GM19455 (cell line): ENCODE results near the gene BAIAP3.

Experiments used
- ATAC-seq: cut with Tn5 transposase; IDR thresholded peaks from one replicate; pipeline ENCODE4 v1.9.1; 2021; ENCODE audit not compliant: unreplicated experiment

The BAIAP3 gene

GRCh38 chr16:1298406-1298805, 35.0 kb upstream of the BAIAP3 start:
- no peak for ATAC-seq

- no peak for ATAC-seq
Observed at GRCh38 chr16:1299012-1299867, 34.2 kb upstream of the BAIAP3 start.

GRCh38 chr16:1299868-1300203, 33.6 kb upstream of the BAIAP3 start:
- no peak for ATAC-seq

DNA sequence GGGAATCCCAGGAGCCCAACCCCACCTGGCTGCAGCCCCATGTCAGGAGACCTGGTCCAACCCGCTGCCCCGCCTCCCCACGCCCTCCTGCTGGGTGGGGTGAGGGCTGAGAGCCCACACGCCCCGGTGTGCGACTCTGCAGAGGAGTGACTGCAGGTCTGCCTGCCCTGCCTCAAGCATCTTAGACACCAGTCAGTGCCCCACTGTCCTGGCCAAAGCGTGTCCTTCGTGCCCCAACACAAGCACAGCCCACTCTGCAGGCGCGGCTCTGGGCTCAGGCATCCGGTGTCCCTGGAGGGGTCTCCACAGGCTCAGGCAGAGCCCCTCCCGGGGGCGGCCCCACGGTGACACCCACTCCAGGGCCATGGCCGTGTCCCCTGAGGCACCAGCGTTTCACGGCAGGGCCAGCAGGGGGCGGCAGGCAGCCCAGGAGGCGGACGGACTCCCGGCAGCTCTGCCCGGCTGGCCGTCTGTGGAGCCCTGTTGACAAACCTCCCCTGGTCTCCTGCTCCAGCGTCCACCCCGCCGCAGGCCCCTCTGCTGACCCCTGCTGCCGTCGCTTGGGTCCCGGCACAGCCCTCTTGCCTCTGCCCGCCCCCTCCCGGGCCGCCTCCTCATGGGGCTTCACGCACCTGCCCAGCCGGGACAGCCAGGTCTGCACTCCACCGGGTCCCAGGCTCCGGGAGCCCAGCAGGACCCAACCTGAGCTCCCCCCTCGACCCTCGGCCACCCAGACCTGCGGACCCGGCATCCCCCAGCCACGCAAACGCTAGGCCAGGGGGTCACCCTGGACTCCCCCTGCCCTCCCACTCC, 32.6 kb upstream of the BAIAP3 start:
- no peak for ATAC-seq

DNA sequence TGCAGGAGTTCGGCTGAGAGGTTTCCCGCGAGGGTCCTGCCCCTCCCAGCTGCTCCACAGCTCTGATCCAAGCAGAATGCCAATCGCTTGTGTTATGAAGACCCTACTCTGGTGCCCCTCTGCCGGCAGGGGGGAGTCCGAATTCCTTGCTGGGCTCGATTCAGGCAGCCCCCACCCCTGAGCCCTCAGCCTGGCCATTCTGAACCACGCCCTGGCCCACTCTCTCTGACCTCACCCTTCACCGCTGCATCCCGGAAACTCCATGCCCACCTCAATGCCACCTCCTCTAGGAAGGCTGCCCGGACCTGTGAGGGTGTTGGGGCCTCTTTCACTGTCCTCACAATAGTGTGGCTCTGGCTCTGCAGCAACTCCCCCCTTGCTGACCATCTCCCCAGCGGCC, 31.9 kb upstream of the BAIAP3 start:
- ATAC-seq = no peak

GRCh38 chr16:1305823-1306222, 27.6 kb upstream of the BAIAP3 start:
- ATAC-seq = no peak

DNA sequence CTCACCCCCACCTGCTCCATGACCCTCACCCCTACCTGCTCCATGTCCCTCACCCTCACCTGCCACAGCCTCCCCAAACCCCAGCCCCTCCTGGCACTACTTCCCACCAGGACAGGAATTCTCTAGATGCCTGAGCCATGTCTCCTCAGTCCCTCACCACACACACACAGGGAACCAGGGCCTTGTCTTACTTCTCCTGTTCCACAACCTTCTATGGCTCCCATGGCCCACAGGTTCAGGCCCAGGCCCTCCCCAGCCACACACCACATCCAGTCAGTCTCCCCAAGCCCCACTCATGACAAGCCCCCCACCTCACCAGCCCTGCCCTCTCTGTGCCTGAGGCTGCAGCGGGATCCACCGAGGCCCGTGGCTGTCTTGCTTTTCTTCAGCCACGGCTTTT, 27.1 kb upstream of the BAIAP3 start:
- no peak for ATAC-seq

- ATAC-seq = peak; percentile 7
Observed at GRCh38 chr16:1308036-1308976, 25.1 kb upstream of the BAIAP3 start.

GRCh38 chr16:1308977-1309885, 24.2 kb upstream of the BAIAP3 start, which contains the start of gene UBE2I:
TSS of gene UBE2I (plus strand) at chr16:1309636. CDS start at chr16:1314031, 4,395 bp downstream.
- ATAC-seq = peak; percentile 63

- ATAC-seq = peak; percentile 11
Observed at GRCh38 chr16:1309888-1310831, 23.3 kb upstream of the BAIAP3 start.

DNA sequence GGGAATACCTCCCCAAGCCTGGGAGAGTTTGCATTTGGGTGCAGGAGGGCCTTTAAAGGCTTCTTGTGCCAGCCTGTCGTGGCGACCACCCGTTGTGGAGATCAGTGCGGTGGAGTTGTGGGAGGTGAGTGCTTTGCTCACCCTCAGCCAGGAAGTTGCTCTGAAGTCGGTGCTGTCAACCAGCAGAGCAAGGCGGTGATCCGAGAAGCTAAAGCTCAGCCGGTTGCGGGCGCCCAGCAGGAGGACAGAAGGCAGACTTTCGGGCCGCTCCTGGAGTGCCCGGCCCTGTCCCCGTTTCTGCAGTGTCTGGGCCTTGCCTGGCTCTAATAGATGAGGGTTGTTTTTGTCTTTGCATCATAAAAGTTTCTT, 22.6 kb upstream of the BAIAP3 start:
- ATAC-seq = no peak

GRCh38 chr16:1311212-1311737, 22.2 kb upstream of the BAIAP3 start:
- ATAC-seq = no peak

- no peak for ATAC-seq
Observed at GRCh38 chr16:1311738-1312466, 21.5 kb upstream of the BAIAP3 start.

GRCh38 chr16:1312467-1312816, 21.0 kb upstream of the BAIAP3 start:
- ATAC-seq = no peak

DNA sequence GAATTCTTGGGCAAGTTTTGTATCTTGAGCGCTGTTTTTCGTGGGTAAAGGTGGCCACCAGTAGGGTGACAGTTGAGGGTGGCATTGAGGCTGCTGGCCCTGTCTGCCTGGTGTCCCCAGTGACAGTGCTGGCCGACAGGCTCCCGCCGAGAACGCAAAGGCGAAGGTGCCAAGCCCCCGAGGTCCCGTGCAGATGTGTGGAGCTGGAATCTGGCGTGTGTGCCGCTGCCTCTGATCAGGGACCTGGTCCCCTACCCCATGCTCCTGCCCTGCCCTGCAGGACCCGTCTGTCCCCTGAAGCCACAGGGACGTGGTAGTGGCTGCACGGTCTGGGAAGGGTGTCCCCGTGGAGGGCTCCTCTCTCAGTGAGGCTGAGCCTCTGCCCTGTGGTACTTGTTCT, 20.5 kb upstream of the BAIAP3 start:
- no peak for ATAC-seq

DNA sequence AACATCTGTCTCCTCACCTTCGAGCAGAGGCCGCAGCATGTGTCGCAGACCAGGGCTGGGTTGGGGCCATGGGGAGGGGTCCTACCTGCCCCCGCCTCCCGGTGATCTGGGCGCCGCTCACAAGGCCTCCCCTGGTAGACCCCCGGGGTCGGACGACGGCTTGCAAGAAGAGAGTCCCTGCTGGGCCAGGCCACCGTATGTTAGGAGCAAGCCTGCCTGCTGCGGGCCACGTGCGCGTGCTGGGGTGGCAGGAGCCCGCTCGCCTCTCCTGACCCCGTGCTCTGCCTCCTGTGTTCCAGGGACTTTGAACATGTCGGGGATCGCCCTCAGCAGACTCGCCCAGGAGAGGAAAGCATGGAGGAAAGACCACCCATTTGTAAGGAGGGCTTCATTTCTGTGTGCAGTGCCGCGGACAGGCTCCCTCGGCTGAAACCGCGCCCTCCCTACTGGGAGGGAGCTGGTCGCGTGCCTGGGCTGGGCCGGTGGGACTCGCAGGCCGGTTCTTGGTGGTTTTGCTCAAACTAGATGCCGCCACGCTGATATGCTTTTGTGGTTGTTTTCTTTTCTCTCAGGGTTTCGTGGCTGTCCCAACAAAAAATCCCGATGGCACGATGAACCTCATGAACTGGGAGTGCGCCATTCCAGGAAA, 19.6 kb upstream of the BAIAP3 start:
- no peak for ATAC-seq

DNA sequence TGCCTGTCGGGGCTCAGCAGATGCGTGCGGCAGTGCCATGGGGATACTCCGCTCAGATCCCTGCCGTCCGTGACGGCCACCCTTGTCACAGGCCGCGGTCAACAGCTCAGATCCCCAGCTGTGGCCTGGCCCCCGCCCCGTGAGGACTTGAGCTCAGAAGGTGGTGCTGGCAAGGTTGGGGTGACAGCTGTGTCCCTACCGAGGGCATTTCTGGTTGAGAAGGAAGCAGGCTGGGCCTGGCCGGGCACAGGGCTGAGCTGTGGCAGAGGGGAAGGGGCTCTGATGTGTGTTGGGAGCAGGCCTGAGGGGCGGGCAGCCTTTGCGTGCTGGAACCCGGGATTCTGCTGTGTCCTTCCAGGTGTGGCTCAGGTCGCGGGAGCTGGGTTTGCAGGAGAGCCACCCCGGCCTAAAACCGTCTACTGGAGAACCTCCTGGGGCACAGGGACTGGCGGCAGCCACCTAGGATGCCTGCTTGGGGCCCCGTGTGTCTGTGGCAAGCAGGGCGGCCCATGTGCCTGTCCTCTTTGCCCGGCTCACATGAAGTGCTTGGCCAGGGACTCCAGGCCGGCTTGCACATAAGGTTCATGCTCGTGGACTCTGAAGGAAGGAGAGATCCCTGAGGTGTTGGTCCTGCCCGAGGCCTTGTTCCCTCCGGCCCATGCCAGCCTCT, 18.9 kb upstream of the BAIAP3 start:
- ATAC-seq = no peak
